Measurements from ENCODE around the gene KCNAB1.

The KCNAB1 gene

GRCh38 chr3:156497326-156497725 is 376.9 kb downstream of the KCNAB1 start:
- TF ChIP-seq, protein P1, sequence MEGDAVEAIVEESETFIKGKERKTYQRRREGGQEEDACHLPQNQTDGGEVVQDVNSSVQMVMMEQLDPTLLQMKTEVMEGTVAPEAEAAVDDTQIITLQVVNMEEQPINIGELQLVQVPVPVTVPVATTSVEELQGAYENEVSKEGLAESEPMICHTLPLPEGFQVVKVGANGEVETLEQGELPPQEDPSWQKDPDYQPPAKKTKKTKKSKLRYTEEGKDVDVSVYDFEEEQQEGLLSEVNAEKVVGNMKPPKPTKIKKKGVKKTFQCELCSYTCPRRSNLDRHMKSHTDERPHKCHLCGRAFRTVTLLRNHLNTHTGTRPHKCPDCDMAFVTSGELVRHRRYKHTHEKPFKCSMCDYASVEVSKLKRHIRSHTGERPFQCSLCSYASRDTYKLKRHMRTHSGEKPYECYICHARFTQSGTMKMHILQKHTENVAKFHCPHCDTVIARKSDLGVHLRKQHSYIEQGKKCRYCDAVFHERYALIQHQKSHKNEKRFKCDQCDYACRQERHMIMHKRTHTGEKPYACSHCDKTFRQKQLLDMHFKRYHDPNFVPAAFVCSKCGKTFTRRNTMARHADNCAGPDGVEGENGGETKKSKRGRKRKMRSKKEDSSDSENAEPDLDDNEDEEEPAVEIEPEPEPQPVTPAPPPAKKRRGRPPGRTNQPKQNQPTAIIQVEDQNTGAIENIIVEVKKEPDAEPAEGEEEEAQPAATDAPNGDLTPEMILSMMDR (IDR thresholded peaks at IDR 0.05; ENCODE audit: insufficient read depth, low read depth, low read length, missing control alignments), result no peak
- DNase-seq (ENCODE audit: low read depth), result no peak
- no peak overlapping the region for H3K4me3 ChIP-seq (ENCODE audit: low read length)

DNA sequence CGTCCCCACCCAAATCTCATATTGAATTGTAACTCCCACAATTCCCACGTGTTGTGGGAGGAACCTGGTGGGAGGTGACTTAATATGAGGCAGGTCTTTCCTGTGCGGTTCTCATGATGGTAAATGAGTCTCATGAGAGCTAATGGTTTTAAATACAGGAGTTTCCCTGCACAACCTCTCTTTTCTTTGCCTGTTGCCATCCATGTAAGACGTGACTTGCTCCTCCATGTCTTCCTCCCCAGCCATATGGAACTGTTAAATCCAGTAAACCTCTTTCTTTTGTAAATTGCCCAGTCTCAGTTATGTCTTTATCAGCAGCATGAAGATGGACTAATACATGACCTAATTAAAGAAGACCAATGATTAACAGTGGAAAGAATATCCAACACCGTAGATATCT is 377.9 kb downstream of the KCNAB1 start:
- TF ChIP-seq, protein P1 (IDR thresholded peaks at IDR 0.05; ENCODE audit: insufficient read depth, low read depth, low read length, missing control alignments), result no peak
- no peak overlapping the region for H3K4me3 ChIP-seq (ENCODE audit: low read length)

GRCh38 chr3:156507285-156507684 is 386.9 kb downstream of the KCNAB1 start:
- no peak overlapping the region for H3K4me3 ChIP-seq (ENCODE audit: low read length)
- DNase-seq (ENCODE audit: low read depth), result peak; percentile 51
- TF ChIP-seq, protein P1 (IDR thresholded peaks at IDR 0.05; ENCODE audit: insufficient read depth, low read depth, low read length, missing control alignments), result no peak

More for the DNA sequence above, 377.9 kb downstream of the KCNAB1 start:
- no peak for DNase-seq (ENCODE audit: low read depth)

- peak; percentile 63 for DNase-seq (ENCODE audit: low read depth)
- TF ChIP-seq, protein P1 (IDR thresholded peaks at IDR 0.05; ENCODE audit: insufficient read depth, low read depth, low read length, missing control alignments), result peak; percentile 49
- no peak overlapping the region for H3K4me3 ChIP-seq (ENCODE audit: low read length)
Measured at GRCh38 chr3:156509189-156510174, 389.1 kb downstream of the KCNAB1 start.

- TF ChIP-seq, protein P1 (IDR thresholded peaks at IDR 0.05; ENCODE audit: insufficient read depth, low read depth, low read length, missing control alignments), result no peak
- H3K4me3 ChIP-seq (ENCODE audit: low read length), result no peak overlapping the region
- DNase-seq (ENCODE audit: low read depth), result no peak
Measured at GRCh38 chr3:156511987-156512677, 391.8 kb downstream of the KCNAB1 start.

DNA sequence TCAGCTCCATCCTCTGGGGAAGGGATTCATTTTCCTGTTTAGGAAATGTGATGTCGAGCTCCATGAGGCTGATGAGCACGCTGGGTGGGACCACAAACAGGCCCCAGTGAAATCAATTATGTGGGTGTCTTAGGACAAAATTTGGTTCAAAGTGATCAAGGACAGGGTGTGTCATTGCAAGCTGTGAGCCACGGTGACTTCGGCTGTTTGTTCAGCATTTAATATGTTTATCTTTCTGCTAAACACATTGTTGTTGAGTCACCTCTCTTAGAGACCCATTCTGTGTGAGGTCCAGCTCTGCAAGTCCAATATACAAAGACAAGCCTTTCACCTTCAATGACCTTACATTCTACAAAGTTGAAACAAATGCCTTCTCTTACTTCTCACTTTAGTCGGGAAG is 393.2 kb downstream of the KCNAB1 start:
- no peak overlapping the region for H3K4me3 ChIP-seq (ENCODE audit: low read length)
- no peak for DNase-seq (ENCODE audit: low read depth)
- TF ChIP-seq, protein P1 (IDR thresholded peaks at IDR 0.05; ENCODE audit: insufficient read depth, low read depth, low read length, missing control alignments), result no peak
